Measurements from ENCODE around the gene LYL1.

GRCh38 chr19:13066226-13066625 lies 36.4 kb downstream of the LYL1 start:
- TF ChIP-seq CTCF (IDR thresholded peaks at IDR 0.05; ENCODE audit: low read depth, low read length) (no peak), POLR2A (IDR thresholded peaks at IDR 0.05; ENCODE audit: extremely low read depth, insufficient read length) (no peak), MAX (IDR thresholded peaks at IDR 0.05; ENCODE audit: low read depth, low read length) (peak; percentile 25; the same call in 1 of the 2 replicates), MYC (IDR thresholded peaks at IDR 0.05; ENCODE audit: low read depth, low read length) (no peak)

All from NB4 (cell line).